GM12878 (cell line): ENCODE results near the gene SUPT3H. TPM values are rescaled to one million over a fixed set of nuclear protein-coding genes. Genes with fewer than 3 reads are reported as not detected.

Source experiments
- ATAC-seq: fragments of 200-7000 bp; cut with Tn5 transposase; 3 replicates; pipeline ENCODE4 v1.9.1; 2020; ENCODE audit warnings: mild to moderate bottlenecking, moderate library complexity
- BruUV-seq: library from RNA; stranded (reverse); fragments of 400-500 nt; replicated peaks from 2 replicates; lab custom pipeline; 2021; lab: Mats Ljungman, UMichigan
- CTCF ChIA-PET: fragments of 300-600 bp; sonication (Branson Sonifier 250); formaldehyde crosslinking; extraction: SDS; loops from one replicate; lab custom pipeline; 2021; ENCODE audit warnings: inconsistent platforms; lab: Yijun Ruan, JAX
- POLR2A ChIA-PET: fragments of 350-600 bp; formaldehyde crosslinking; extraction: SDS; loops from one replicate; lab custom pipeline; 2021; ENCODE audit warnings: inconsistent platforms; lab: Charles Lee
- RAD21 ChIA-PET: fragments of 300-600 bp; sonication (Branson Sonifier 250); formaldehyde crosslinking; loops from one replicate; lab custom pipeline; 2023; ENCODE audit warnings: antibody characterized with exemption; ENCODE audit not compliant: unreplicated experiment; lab: Charles Lee
- SMC1A ChIA-PET: fragments of 300-600 bp; sonication (Branson Sonifier 250); formaldehyde crosslinking; loops from one replicate; lab custom pipeline; 2023; ENCODE audit not compliant: unreplicated experiment, uncharacterized antibody; lab: Charles Lee
- DNase-seq: peaks from one replicate; pipeline ENCODE4 v3.0.0-alpha.2; 2011; ENCODE audit warnings: low read depth, low spot score
- FAIRE-seq: peaks from 3 replicates; lab custom pipeline; 2011; peaks lifted over from hg19 to GRCh38; lab: Jason Lieb, UNC
- H2AFZ ChIP-seq: 2 replicates; pipeline ENCODE4 v1.6.0; 2011; ENCODE audit warnings: low read depth, low read length, control low read depth; ENCODE audit not compliant: control insufficient read depth
- H3K27ac ChIP-seq: 2 replicates; pipeline ENCODE4 v1.5.1; 2011; ENCODE audit warnings: control low read depth; ENCODE audit not compliant: control insufficient read depth, insufficient read depth
- H3K27me3 ChIP-seq, 2 experiments: replicated peaks in 1 of 2; 2 replicates each; pipeline versions ENCODE4 v1.6.0 to v1.6.1; 2011; ENCODE audit warnings: low read length in 1 of 2; ENCODE audit not compliant: control insufficient read depth in 2 of 2, insufficient read depth in 2 of 2
- H3K36me3 ChIP-seq, 2 experiments: 2 replicates each; pipeline ENCODE4 v1.5.1; 2011; ENCODE audit warnings: low read length in 1 of 2; ENCODE audit not compliant: control insufficient read depth in 2 of 2, insufficient read depth in 2 of 2
- H3K4me1 ChIP-seq: 2 replicates; pipeline ENCODE4 v1.6.1; 2011; ENCODE audit warnings: mild to moderate bottlenecking, low read length, moderate library complexity, mixed read lengths; ENCODE audit not compliant: control insufficient read depth, insufficient read depth
- H3K4me2 ChIP-seq: 2 replicates; pipeline ENCODE4 v1.6.0; 2011; ENCODE audit warnings: control low read depth; ENCODE audit not compliant: control insufficient read depth, insufficient read depth
- H3K4me3 ChIP-seq: fragments of 200-600 bp; sonication (generic); 2 replicates; pipeline ENCODE4 v1.5.1; 2016
- H3K79me2 ChIP-seq: 2 replicates; pipeline ENCODE4 v1.6.0; 2011; ENCODE audit warnings: low read length; ENCODE audit not compliant: control insufficient read depth, insufficient read depth
- H3K9ac ChIP-seq: 2 replicates; pipeline ENCODE4 v1.8.0; 2011; ENCODE audit warnings: low read length, control low read depth, mixed read lengths; ENCODE audit not compliant: control insufficient read depth, insufficient read depth
- H3K9me3 ChIP-seq: replicated peaks from 3 replicates; pipeline ENCODE4 v1.5.1; 2011; ENCODE audit warnings: mild to moderate bottlenecking, low read length; ENCODE audit not compliant: control insufficient read depth, insufficient read depth
- H4K20me1 ChIP-seq: 2 replicates; pipeline ENCODE4 v1.6.0; 2011; ENCODE audit not compliant: control insufficient read depth, insufficient read depth
- CEBPB ChIP-seq, 2 experiments: fragments of 150-350 bp in 1 of 2; IDR thresholded peaks; 2 replicates each; pipeline ENCODE4 v1.6.1; 2012 to 2014; ENCODE audit warnings: low read depth in 2 of 2, low read length in 2 of 2, borderline replicate concordance in 1 of 2, inconsistent platforms in 1 of 2
- GABPA ChIP-seq: IDR thresholded peaks from 2 replicates; pipeline ENCODE4 v1.6.1; 2014; ENCODE audit warnings: antibody characterized with exemption, low read depth, mild to moderate bottlenecking, inconsistent platforms
- IRF4 ChIP-seq: IDR thresholded peaks from 2 replicates; pipeline ENCODE4 v1.6.1; 2011; ENCODE audit warnings: low read depth, low read length
- MLLT1 ChIP-seq: fragments of 450-650 bp; IDR thresholded peaks from 2 replicates; pipeline ENCODE4 v1.6.1; 2016; ENCODE audit warnings: mild to moderate bottlenecking
- RCOR1 ChIP-seq: conservative IDR thresholded peaks from 2 replicates; pipeline ENCODE4 v1.6.1; 2012; ENCODE audit warnings: low read depth, low read length, improper control_type of control experiment
- SMARCA5 ChIP-seq: fragments of 450-650 bp; IDR thresholded peaks from 2 replicates; pipeline ENCODE4 v1.6.1; 2017; ENCODE audit warnings: mild to moderate bottlenecking
- SMC3 ChIP-seq: IDR thresholded peaks from 2 replicates; pipeline ENCODE4 v1.6.1; 2011; ENCODE audit warnings: low read length, improper control_type of control experiment, borderline replicate concordance
- SRF ChIP-seq, 2 experiments: IDR thresholded peaks; 2 replicates each; pipeline ENCODE4 v1.6.1; 2011; ENCODE audit warnings: low read depth in 2 of 2, low read length in 2 of 2, mild to moderate bottlenecking in 1 of 2, moderate library complexity in 1 of 2
- TAF1 ChIP-seq: IDR thresholded peaks from 2 replicates; pipeline ENCODE4 v1.6.1; 2011; ENCODE audit warnings: mild to moderate bottlenecking, low read depth, low read length, borderline replicate concordance
- ZBED1 ChIP-seq: IDR thresholded peaks from 2 replicates; pipeline ENCODE4 v1.6.1; 2016; ENCODE audit warnings: borderline replicate concordance
- WGBS: methylation state at CpG from one replicate; pipeline ENCODE4 v1.1.6; 2016; ENCODE audit warnings: low lambda C conversion rate; ENCODE audit not compliant: insufficient replicate concordance, insufficient coverage; ENCODE audit errors: missing lambda C conversion rate; 5-methylcytosine and 5-hydroxymethylcytosine counted together
- in situ Hi-C: fragments of 300-500 bp; cut with MboI; formaldehyde crosslinking; loops from 9 replicates; pipeline ENCODE4 v1.14.3; 2018; ENCODE audit warnings: mixed read lengths
- intact Hi-C: fragments of 100-400 bp; cut with micrococcal nuclease; formaldehyde crosslinking; loops from one replicate; pipeline ENCODE4 v1.14.2; 2022; ENCODE audit not compliant: unreplicated experiment
- polyA plus RNA-seq, 11 experiments: library from polyadenylated mRNA; depleted of rRNA in 4 of 11; unstranded in 6 of 11; stranded (reverse) in 5 of 11; fragments of >200 nt; fragmentation: Nextera tagmentation in 4 of 11; fragmentation: Illumina TruSeq in 1 of 11; extraction: Ambion mirVana in 4 of 11; extraction: Trizol in 1 of 11; gene quantifications; 1 replicate in 1 of 11; 2 replicates in 10 of 11; pipeline versions ENCODE4 v1.2.1 to v1.2.3, GENCODE V29; 2011 to 2016; ENCODE audit warnings: inconsistent platforms in 2 of 11, missing spikeins in 2 of 11, low read depth in 1 of 11
- total RNA-seq, 4 experiments: library from RNA; depleted of rRNA in 3 of 4; stranded (reverse); fragments of >200 nt in 3 of 4; fragmentation: Illumina TruSeq in 1 of 4; extraction: Trizol in 1 of 4; gene quantifications; 2 replicates each; pipeline versions ENCODE4 v1.2.1 to v1.2.3, GENCODE V29; 2013 to 2021

Gene SUPT3H
- total and polyA plus RNA-seq, 10 of the 15 experiments (the other 5 are each of a cell fraction or from before 2014, with no cell fraction given): 0.51 to 3.7 (median 2.0) TPM

- intact Hi-C loops: no loop called here
- H3K27ac ChIP-seq: no peak overlapping the region
- no peaks in the 10 kb centered on the region for H3K79me2 ChIP-seq
- ChIA-PET POLR2A (no interaction called here), SMC1A (interaction anchor here (1.0 to 2.6 kb wide), 4 partner anchors 12 to 860 kb away, joined by 3 to 10 read pairs (median 4); no protein-coding TSS in a partner anchor), CTCF (interaction anchor here (1.1 kb wide), 1 partner anchor 187 kb away, joined by 4 read pairs; no protein-coding TSS in a partner anchor), RAD21 (interaction anchor here (1.3 kb wide), 1 partner anchor 194 kb away, joined by 4 read pairs; no protein-coding TSS in a partner anchor)
- H2AFZ ChIP-seq: no peak overlapping the region
- no peak for DNase-seq
- TF ChIP-seq SRF (IDR thresholded peaks at IDR 0.05; ENCODE audit: low read depth in 2 of 2, low read length in 2 of 2) (no peak), CEBPB (IDR thresholded peaks at IDR 0.05; ENCODE audit: borderline replicate concordance in 1 of 2, low read depth in 2 of 2, low read length in 2 of 2) (no peak), RCOR1 (no peak), SMARCA5 (no peak), ZBED1 (no peak), MLLT1 (no peak), IRF4 (no peak), SMC3 (no peak), GABPA (no peak), TAF1 (no peak)
- in situ Hi-C loops: no loop called here
- H3K4me2 ChIP-seq: no peak overlapping the region
- no peaks in the 10 kb centered on the region for H3K9me3 ChIP-seq
- no peaks in the 10 kb centered on the region for H3K36me3 ChIP-seq
- no peaks in the 10 kb centered on the region for H3K4me1 ChIP-seq
- no peak for ATAC-seq
- H3K27me3 ChIP-seq: no peaks in the 10 kb centered on the region
- no peak for FAIRE-seq
- H3K4me3 ChIP-seq: no peak overlapping the region
- no TSS peak for BruUV-seq
- no peaks in the 10 kb centered on the region for H4K20me1 ChIP-seq
- 68% methylated on average over 2 of the region's 2 CpGs for WGBS
- H3K9ac ChIP-seq: no peak overlapping the region
Measured at GRCh38 chr6:44854712-44855443, 522.9 kb downstream of the SUPT3H start.
